ENCODE measurements around the gene TEN1. TPM values are rescaled to one million over a fixed set of nuclear protein-coding genes. Genes with fewer than 3 reads are reported as not detected.

Gene TEN1
- total RNA-seq, 4 donors from 2014 or later = 15.2 to 95.1 (median 27.9) TPM; not detected in 1

GRCh38 chr17:76046064-76046463, 67.0 kb downstream of the TEN1 start:
- Histone ChIP-seq H3K27me3 (no peaks in the 10 kb centered on the region), H3K4me3 (no peak overlapping the region), H3K4me1 (no peaks in the 10 kb centered on the region), H3K9me3 (no peaks in the 10 kb centered on the region), H3K27ac (no peak overlapping the region), H3K36me3 (peaks cover 0 to 99% (median 0%) of the 10 kb centered on the region in 3 donors)
- DNase-seq = no peak
- TF ChIP-seq POLR2A (IDR thresholded peaks at IDR 0.05) = no peak
- TF ChIP-seq CTCF (IDR thresholded peaks at IDR 0.05) = no peak

GRCh38 chr17:76048025-76048605, 69.1 kb downstream of the TEN1 start:
- no peak overlapping the region for H3K27ac ChIP-seq
- peaks cover 0 to 91% (median 0%) of the 10 kb centered on the region in 3 donors for H3K36me3 ChIP-seq

GRCh38 chr17:76048711-76049110, 69.7 kb downstream of the TEN1 start:
- H3K4me1 ChIP-seq = no peaks in the 10 kb centered on the region
- no peaks in the 10 kb centered on the region for H3K9me3 ChIP-seq
- no peaks in the 10 kb centered on the region for H3K27me3 ChIP-seq
- no peak overlapping the region for H3K4me3 ChIP-seq
- TF ChIP-seq POLR2A (IDR thresholded peaks at IDR 0.05) (no peak), CTCF (IDR thresholded peaks at IDR 0.05) (no peak)
- no peak for DNase-seq
- H3K36me3 ChIP-seq = peaks cover 0 to 90% (median 0%) of the 10 kb centered on the region in 3 donors
- no peak overlapping the region for H3K27ac ChIP-seq

More at GRCh38 chr17:76048025-76048605, 69.1 kb downstream of the TEN1 start:
- no peaks in the 10 kb centered on the region for H3K4me1 ChIP-seq
- H3K4me3 ChIP-seq = no peak overlapping the region
- TF ChIP-seq POLR2A (IDR thresholded peaks at IDR 0.05) (no peak), CTCF (IDR thresholded peaks at IDR 0.05) (no peak)
- no peaks in the 10 kb centered on the region for H3K27me3 ChIP-seq
- no peak for DNase-seq
- H3K9me3 ChIP-seq = no peaks in the 10 kb centered on the region

- TF ChIP-seq POLR2A (IDR thresholded peaks at IDR 0.05) = no peak
- TF ChIP-seq CTCF (IDR thresholded peaks at IDR 0.05) = no peak
- peak overlapping the region in 1 of 4 donors; percentile 24 for H3K27ac ChIP-seq
- H3K36me3 ChIP-seq = peaks cover 0 to 86% (median 0%) of the 10 kb centered on the region in 3 donors
- no peaks in the 10 kb centered on the region for H3K4me1 ChIP-seq
- no peaks in the 10 kb centered on the region for H3K9me3 ChIP-seq
- no peaks in the 10 kb centered on the region for H3K27me3 ChIP-seq
- H3K4me3 ChIP-seq = no peak overlapping the region
- no peak for DNase-seq
These were observed 70.2 kb downstream of the TEN1 start for GRCh38 chr17:76049239-76049638.

- H3K27ac ChIP-seq = peak overlapping the region in 1 of 4 donors; percentile 24
- H3K36me3 ChIP-seq = peaks cover 0 to 85% (median 0%) of the 10 kb centered on the region in 3 donors
- H3K27me3 ChIP-seq = no peaks in the 10 kb centered on the region
- TF ChIP-seq POLR2A (IDR thresholded peaks at IDR 0.05) (no peak), CTCF (IDR thresholded peaks at IDR 0.05) (no peak)
- H3K4me3 ChIP-seq = no peak overlapping the region
- no peak for DNase-seq
- no peaks in the 10 kb centered on the region for H3K4me1 ChIP-seq
- no peaks in the 10 kb centered on the region for H3K9me3 ChIP-seq
These were observed 70.9 kb downstream of the TEN1 start for GRCh38 chr17:76049836-76050537.

Other genes starting within 250 kb of the TEN1 start
- 10 to 100 TPM; 50.1 to 81.9 (median 64.1) TPM for gene GALK1, start 214.0 kb upstream of the TEN1 start, total RNA-seq
- 100 to 1,000 TPM in 1 of 4 donors, 10 to 100 TPM in 3; 18.9 to 108 (median 30.6) TPM for gene UNK, start 194.4 kb upstream of the TEN1 start, total RNA-seq
- 10 to 100 TPM in 3 of 4 donors, 1 to 10 TPM in 1; 8.4 to 45.4 (median 22.2) TPM for gene UNC13D, start 134.8 kb upstream of the TEN1 start, total RNA-seq
- gene WBP2, start 123.9 kb upstream of the TEN1 start, total RNA-seq = 10 to 100 TPM; 45.4 to 61.4 (median 53.7) TPM
- gene TRIM47, start 100.7 kb upstream of the TEN1 start, total RNA-seq = 10 to 100 TPM; 16.5 to 61.4 (median 45.7) TPM
- gene TRIM65, start 82.3 kb upstream of the TEN1 start, total RNA-seq = 10 to 100 TPM; 14.0 to 22.7 (median 16.9) TPM
- gene MRPL38, start 74.4 kb upstream of the TEN1 start, total RNA-seq = 10 to 100 TPM; 61.1 to 95.7 (median 72.9) TPM
- gene FBF1, start 38.2 kb upstream of the TEN1 start, total RNA-seq = 10 to 100 TPM in 3 of 4 donors, 1 to 10 TPM in 1; 7.2 to 47.0 (median 25.0) TPM
- gene ACOX1, start 74 bp upstream of the TEN1 start, total RNA-seq = 100 to 1,000 TPM in 3 of 4 donors, 10 to 100 TPM in 1; 26.4 to 268 (median 193) TPM
- gene CDK3, start 21.6 kb downstream of the TEN1 start, total RNA-seq = 10 to 100 TPM; 11.7 to 38.7 (median 23.5) TPM
- 10 to 100 TPM; 26.4 to 87.8 (median 55.0) TPM for gene EVPL, start 48.1 kb downstream of the TEN1 start, total RNA-seq
- 10 to 100 TPM; 32.2 to 43.4 (median 32.6) TPM for gene SRP68, start 93.3 kb downstream of the TEN1 start, total RNA-seq
- under 1 TPM in 1 of 4 donors, not detected in 3; 0.95 TPM for gene GALR2, start 95.5 kb downstream of the TEN1 start, total RNA-seq
- gene ZACN, start 99.9 kb downstream of the TEN1 start, total RNA-seq = not detected
- gene EXOC7, start 124.5 kb downstream of the TEN1 start, total RNA-seq = 100 to 1,000 TPM; 113 to 160 (median 134) TPM
- not detected for gene FOXJ1, start 162.0 kb downstream of the TEN1 start, total RNA-seq